ENCODE data around the gene EIF1B. TPM values are rescaled to one million over a fixed set of nuclear protein-coding genes. Genes with fewer than 3 reads are reported as not detected.
"Not testable (repeated sequence)": the region's sequence is repeated elsewhere in the genome, so short reads cannot be mapped to it uniquely, and the experiment has no call there.

The EIF1B gene
- total and polyA plus RNA-seq, 10 of the 15 experiments (the other 5 are each of a cell fraction or from before 2014, with no cell fraction given): 15.4 to 75.6 (median 43.2) TPM

DNA sequence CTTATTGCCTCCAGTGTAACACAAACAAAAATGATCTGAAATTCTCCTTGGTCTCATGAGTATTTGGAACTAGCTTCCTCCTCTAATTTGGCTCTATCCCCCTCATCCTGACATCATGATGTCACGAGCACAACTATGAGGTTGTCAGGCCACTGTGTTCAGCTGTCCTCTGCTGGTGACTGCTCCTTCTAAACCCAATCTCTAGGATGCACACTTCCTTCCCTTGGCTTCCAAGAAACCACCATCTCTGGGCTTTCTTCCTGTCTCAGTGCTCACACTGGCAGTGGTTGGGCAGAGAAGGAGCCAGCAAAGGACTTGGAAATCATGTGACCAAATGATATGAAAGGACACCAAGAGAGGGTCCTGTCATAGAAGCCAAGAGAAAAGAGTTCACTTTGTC, 30.7 kb upstream of the EIF1B start (continued):
- TF ChIP-seq, protein P1, sequence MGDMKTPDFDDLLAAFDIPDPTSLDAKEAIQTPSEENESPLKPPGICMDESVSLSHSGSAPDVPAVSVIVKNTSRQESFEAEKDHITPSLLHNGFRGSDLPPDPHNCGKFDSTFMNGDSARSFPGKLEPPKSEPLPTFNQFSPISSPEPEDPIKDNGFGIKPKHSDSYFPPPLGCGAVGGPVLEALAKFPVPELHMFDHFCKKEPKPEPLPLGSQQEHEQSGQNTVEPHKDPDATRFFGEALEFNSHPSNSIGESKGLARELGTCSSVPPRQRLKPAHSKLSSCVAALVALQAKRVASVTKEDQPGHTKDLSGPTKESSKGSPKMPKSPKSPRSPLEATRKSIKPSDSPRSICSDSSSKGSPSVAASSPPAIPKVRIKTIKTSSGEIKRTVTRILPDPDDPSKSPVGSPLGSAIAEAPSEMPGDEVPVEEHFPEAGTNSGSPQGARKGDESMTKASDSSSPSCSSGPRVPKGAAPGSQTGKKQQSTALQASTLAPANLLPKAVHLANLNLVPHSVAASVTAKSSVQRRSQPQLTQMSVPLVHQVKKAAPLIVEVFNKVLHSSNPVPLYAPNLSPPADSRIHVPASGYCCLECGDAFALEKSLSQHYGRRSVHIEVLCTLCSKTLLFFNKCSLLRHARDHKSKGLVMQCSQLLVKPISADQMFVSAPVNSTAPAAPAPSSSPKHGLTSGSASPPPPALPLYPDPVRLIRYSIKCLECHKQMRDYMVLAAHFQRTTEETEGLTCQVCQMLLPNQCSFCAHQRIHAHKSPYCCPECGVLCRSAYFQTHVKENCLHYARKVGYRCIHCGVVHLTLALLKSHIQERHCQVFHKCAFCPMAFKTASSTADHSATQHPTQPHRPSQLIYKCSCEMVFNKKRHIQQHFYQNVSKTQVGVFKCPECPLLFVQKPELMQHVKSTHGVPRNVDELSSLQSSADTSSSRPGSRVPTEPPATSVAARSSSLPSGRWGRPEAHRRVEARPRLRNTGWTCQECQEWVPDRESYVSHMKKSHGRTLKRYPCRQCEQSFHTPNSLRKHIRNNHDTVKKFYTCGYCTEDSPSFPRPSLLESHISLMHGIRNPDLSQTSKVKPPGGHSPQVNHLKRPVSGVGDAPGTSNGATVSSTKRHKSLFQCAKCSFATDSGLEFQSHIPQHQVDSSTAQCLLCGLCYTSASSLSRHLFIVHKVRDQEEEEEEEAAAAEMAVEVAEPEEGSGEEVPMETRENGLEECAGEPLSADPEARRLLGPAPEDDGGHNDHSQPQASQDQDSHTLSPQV (IDR thresholded peaks at IDR 0.05): no peak
- TF ChIP-seq NR2C1 (IDR thresholded peaks at IDR 0.05): no peak
- no peak for TF ChIP-seq TCF7 (IDR thresholded peaks at IDR 0.05; ENCODE audit: borderline replicate concordance)

DNA sequence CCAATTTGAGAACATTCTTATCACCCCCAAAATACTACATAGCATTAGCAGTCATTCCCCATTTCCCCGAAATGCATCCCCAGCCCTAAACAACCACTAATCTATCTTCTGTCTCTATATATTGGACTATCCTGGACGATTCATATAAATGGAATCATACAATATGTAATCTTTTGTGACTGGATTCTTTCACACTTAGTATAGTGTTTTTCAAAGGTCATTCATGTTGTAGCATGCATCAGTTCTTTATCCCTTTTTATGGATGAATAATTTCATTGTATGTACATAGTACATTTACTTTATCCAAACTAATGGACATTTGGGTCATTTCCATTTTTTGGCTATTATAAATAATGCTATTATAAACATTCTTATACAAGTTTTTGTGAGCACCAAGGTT, 27.5 kb upstream of the EIF1B start:
- Histone ChIP-seq H3K9me3 (replicated peaks; ENCODE audit: control insufficient read depth, insufficient read depth, low read length) (no peaks in the 10 kb centered on the region), H3K79me2 (ENCODE audit: control insufficient read depth, insufficient read depth, low read length) (no peaks in the 10 kb centered on the region), H3K4me2 (ENCODE audit: control insufficient read depth, insufficient read depth) (no peak overlapping the region), H3K4me3 (no peak overlapping the region), H3K27ac (ENCODE audit: control insufficient read depth, insufficient read depth) (no peak overlapping the region), H3K27me3 (replicated peaks in 1 of 2; ENCODE audit: control insufficient read depth in 2 of 2, insufficient read depth in 2 of 2, low read length in 1 of 2) (no peaks in the 10 kb centered on the region), H3K9ac (ENCODE audit: control insufficient read depth, insufficient read depth, low read length) (no peak overlapping the region), H2AFZ (ENCODE audit: control insufficient read depth, low read depth, low read length) (no peak overlapping the region), H4K20me1 (ENCODE audit: control insufficient read depth, insufficient read depth) (no peaks in the 10 kb centered on the region), H3K36me3 (ENCODE audit: control insufficient read depth in 2 of 2, insufficient read depth in 2 of 2, low read length in 1 of 2) (no peaks in the 10 kb centered on the region), H3K4me1 (ENCODE audit: control insufficient read depth, insufficient read depth, low read length) (no peaks in the 10 kb centered on the region)
- TF ChIP-seq, protein P2, sequence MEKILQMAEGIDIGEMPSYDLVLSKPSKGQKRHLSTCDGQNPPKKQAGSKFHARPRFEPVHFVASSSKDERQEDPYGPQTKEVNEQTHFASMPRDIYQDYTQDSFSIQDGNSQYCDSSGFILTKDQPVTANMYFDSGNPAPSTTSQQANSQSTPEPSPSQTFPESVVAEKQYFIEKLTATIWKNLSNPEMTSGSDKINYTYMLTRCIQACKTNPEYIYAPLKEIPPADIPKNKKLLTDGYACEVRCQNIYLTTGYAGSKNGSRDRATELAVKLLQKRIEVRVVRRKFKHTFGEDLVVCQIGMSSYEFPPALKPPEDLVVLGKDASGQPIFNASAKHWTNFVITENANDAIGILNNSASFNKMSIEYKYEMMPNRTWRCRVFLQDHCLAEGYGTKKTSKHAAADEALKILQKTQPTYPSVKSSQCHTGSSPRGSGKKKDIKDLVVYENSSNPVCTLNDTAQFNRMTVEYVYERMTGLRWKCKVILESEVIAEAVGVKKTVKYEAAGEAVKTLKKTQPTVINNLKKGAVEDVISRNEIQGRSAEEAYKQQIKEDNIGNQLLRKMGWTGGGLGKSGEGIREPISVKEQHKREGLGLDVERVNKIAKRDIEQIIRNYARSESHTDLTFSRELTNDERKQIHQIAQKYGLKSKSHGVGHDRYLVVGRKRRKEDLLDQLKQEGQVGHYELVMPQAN (conservative IDR thresholded peaks at IDR 0.05): no peak
- TF ChIP-seq JUND (IDR thresholded peaks at IDR 0.05; ENCODE audit: low read depth, low read length) (no peak), TCF12 (IDR thresholded peaks at IDR 0.05; ENCODE audit: low read depth, low read length) (no peak)
- no TSS peak for BruUV-seq (replicated peaks)
- DNase-seq (ENCODE audit: low read depth, low spot score) (no peak), FAIRE-seq (no peak), ATAC-seq (no peak)
- in situ Hi-C loops (cut with MboI) (no loop called here), intact Hi-C loops (cut with micrococcal nuclease; ENCODE audit: unreplicated experiment) (no loop called here)
- ChIA-PET RAD21 (ENCODE audit: unreplicated experiment) (no interaction called here), POLR2A (no interaction called here), SMC1A (ENCODE audit: uncharacterized antibody, unreplicated experiment) (no interaction called here), CTCF (interaction anchor here (0.9 kb wide), 1 partner anchor 14 kb away, joined by 4 read pairs; no protein-coding TSS in a partner anchor)
- 17% methylated on average over 2 of the region's 2 CpGs for WGBS (ENCODE audit: insufficient coverage, insufficient replicate concordance, low lambda C conversion rate, missing lambda C conversion rate)

DNA sequence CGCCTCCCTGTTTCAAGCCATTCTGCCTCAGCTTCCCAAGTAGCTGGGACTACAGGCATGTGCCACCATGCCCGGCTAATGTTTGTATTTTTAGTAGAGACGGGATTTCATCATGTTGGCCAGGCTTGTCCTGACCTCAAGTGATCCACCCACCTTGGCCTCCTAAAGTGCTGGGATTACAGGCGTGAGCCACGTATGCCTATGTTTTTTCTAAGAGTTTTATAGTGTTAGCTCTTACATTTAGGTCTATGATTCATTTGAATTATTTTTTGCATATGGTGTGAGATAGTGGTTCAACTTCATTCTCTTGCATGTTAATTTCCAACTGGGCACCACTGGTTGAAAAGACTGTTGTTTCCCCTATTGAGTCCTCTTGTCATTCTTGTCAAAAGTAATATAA, 26.4 kb upstream of the EIF1B start:
- H3K9me3 ChIP-seq (replicated peaks; ENCODE audit: control insufficient read depth, insufficient read depth, low read length); H3K36me3 ChIP-seq (ENCODE audit: control insufficient read depth in 2 of 2, insufficient read depth in 2 of 2, low read length in 1 of 2); POLR2A ChIA-PET; H3K27ac ChIP-seq (ENCODE audit: control insufficient read depth, insufficient read depth); RAD21 ChIA-PET (ENCODE audit: unreplicated experiment); BruUV-seq (replicated peaks); H3K4me2 ChIP-seq (ENCODE audit: control insufficient read depth, insufficient read depth); H3K9ac ChIP-seq (ENCODE audit: control insufficient read depth, insufficient read depth, low read length); H3K4me3 ChIP-seq; DNase-seq (ENCODE audit: low read depth, low spot score); H3K79me2 ChIP-seq (ENCODE audit: control insufficient read depth, insufficient read depth, low read length); H4K20me1 ChIP-seq (ENCODE audit: control insufficient read depth, insufficient read depth); SMC1A ChIA-PET (ENCODE audit: uncharacterized antibody, unreplicated experiment); H3K4me1 ChIP-seq (ENCODE audit: control insufficient read depth, insufficient read depth, low read length); intact Hi-C loops (cut with micrococcal nuclease; ENCODE audit: unreplicated experiment); CTCF ChIA-PET; in situ Hi-C loops (cut with MboI); H2AFZ ChIP-seq (ENCODE audit: control insufficient read depth, low read depth, low read length); FAIRE-seq; ATAC-seq; H3K27me3 ChIP-seq (replicated peaks in 1 of 2; ENCODE audit: control insufficient read depth in 2 of 2, insufficient read depth in 2 of 2, low read length in 1 of 2): not testable (repeated sequence)
- WGBS (ENCODE audit: insufficient coverage, insufficient replicate concordance, low lambda C conversion rate, missing lambda C conversion rate): 76% methylated on average over 5 of the region's 5 CpGs

Data from GM12878 (cell line).